PC-9 (cell line): Measurements from ENCODE around the gene SPAG9.

ENCODE experiments used
- CTCF ChIP-seq: fragments of 200-600 bp; sonication (generic); conservative IDR thresholded peaks from 2 replicates; pipeline ENCODE4 v1.6.1; 2017; ENCODE audit warnings: mixed run types, antibody characterized with exemption, mild to moderate bottlenecking, moderate library complexity
- EZH2 ChIP-seq: fragments of 200-600 bp; sonication (generic); IDR thresholded peaks from 2 replicates; pipeline ENCODE4 v1.8.0; 2017; ENCODE audit warnings: antibody characterized with exemption, low read depth

- TF ChIP-seq CTCF, result no peak
- TF ChIP-seq EZH2, result no peak
These were observed 174.3 kb downstream of the SPAG9 start for GRCh38 chr17:50946223-50946890.
